HG03520 (cell line): ENCODE data around the gene FAAH.

Experiments used
- ATAC-seq: cut with Tn5 transposase; IDR thresholded peaks from one replicate; pipeline ENCODE4 v1.9.1; 2021; ENCODE audit warnings: mild to moderate bottlenecking, moderate library complexity; ENCODE audit not compliant: unreplicated experiment

The FAAH gene

GRCh38 chr1:46400421-46400820, 6.3 kb downstream of the FAAH start:
- ATAC-seq = no peak

GRCh38 chr1:46401154-46401913, 7.2 kb downstream of the FAAH start:
- no peak for ATAC-seq

GRCh38 chr1:46401964-46402626, 8.0 kb downstream of the FAAH start:
- ATAC-seq = no peak

- ATAC-seq = no peak
Observed at GRCh38 chr1:46403916-46404315, 9.8 kb downstream of the FAAH start.

GRCh38 chr1:46404482-46405196, 10.5 kb downstream of the FAAH start:
- no peak for ATAC-seq

DNA sequence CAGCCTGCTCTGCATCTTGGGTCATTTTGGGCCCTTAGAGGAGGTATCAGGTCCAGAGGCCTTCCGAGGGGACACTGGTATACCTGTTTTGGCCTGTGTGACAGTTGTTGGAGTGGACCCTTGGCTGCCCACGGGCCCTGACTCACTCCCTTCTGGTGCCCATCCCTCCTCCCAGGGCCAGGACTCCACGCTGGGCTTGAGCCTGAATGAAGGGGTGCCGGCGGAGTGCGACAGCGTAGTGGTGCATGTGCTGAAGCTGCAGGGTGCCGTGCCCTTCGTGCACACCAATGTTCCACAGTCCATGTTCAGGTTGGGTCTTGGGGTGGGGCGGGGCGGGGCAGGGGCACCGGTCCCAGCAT, 11.1 kb downstream of the FAAH start:
- no peak for ATAC-seq

DNA sequence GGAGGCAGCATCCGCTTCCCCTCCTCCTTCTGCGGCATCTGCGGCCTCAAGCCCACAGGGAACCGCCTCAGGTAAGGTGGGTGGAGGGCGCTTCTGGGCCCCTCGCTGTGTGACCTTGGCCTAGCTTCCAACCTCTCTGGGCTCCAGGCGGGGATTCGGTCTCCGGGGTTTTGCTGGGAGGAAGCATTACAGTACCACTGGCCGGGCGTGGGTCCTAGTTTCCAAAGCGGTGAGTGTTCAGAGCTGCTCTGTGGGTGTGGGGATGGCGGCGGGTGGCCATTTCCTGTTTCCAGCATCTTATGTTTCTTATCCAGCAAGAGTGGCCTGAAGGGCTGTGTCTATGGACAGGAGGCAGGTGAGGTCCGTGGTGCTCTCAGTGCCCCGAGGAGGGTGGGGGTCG, 11.6 kb downstream of the FAAH start:
- ATAC-seq = no peak

GRCh38 chr1:46406881-46407608, 12.9 kb downstream of the FAAH start:
- no peak for ATAC-seq

DNA sequence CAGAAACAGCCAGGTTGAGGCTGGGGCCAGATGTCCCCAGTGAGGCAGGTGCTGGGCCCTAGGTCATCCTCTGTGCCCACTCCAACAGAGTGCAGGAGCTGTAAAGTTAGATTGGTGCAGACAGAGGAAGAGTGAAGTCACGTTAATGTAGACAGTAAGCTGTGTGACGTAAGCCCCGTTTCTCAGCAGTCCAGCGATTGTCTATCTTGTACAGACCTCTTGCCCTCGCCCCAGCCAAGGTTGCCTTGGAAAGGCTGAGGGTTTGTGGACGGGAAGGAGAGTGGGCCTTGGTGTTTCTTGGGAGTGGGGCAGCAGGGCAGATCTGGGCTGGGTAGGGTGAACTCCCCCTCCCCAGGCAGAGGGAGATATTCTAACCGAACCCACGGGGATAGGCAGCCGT, 13.5 kb downstream of the FAAH start:
- no peak for ATAC-seq

GRCh38 chr1:46408356-46409062, 14.4 kb downstream of the FAAH start:
- ATAC-seq = no peak

DNA sequence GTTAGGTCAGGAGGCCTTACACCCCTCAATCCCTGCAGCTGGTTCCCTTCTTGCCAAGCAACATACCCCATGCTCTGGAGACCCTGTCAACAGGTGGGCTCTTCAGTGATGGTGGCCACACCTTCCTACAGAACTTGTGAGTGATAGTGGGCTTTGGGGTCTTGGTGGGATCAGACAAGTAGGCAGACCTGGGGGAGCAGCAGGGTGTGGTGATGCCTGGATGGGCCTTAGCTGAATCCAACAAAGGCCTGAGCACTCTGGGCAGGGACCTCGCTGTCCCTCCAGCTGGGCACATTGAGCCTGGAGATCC, 14.9 kb downstream of the FAAH start:
- no peak for ATAC-seq

- ATAC-seq = no peak
Observed at GRCh38 chr1:46410156-46411009, 16.3 kb downstream of the FAAH start.

DNA sequence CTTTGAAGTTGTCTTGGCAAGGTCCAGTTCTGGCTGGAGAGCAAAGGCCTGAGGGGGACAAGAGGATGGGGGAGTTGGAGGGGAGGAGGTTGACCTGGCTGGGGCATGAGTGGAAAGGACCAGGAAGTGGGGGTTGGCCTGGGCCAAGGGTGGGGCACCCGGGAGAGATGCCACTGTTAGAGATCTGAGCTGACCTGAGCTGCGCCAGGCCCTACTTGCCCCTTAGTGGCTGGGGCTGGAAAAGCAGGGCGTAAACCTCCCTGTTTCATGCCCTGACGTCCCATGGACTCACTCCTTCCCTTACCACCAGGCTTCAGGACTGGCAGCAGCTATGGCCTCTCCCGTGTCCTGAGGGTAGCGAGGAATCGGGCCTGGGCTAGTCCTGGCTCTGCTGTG, 16.9 kb downstream of the FAAH start:
- ATAC-seq = no peak

GRCh38 chr1:46411601-46412341, 17.7 kb downstream of the FAAH start:
- no peak for ATAC-seq

GRCh38 chr1:46412893-46413595, 18.9 kb downstream of the FAAH start:
- ATAC-seq = no peak

DNA sequence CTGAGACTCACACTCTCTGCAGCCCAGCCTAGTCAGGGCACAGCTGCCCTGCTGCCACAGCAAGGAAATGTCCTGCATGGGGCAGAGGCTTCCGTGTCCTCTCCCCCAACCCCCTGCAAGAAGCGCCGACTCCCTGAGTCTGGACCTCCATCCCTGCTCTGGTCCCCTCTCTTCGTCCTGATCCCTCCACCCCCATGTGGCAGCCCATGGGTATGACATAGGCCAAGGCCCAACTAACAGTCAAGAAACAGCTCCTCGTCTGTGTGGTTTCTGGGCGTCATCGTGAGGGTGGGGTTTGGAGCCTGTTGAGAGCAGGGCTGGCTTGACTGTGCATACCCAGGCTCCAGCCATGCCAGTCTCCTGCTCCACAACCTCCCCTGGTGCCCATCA, 19.5 kb downstream of the FAAH start:
- ATAC-seq = peak; percentile 55

- ATAC-seq = no peak
Observed at GRCh38 chr1:46415514-46415913, 21.4 kb downstream of the FAAH start.

DNA sequence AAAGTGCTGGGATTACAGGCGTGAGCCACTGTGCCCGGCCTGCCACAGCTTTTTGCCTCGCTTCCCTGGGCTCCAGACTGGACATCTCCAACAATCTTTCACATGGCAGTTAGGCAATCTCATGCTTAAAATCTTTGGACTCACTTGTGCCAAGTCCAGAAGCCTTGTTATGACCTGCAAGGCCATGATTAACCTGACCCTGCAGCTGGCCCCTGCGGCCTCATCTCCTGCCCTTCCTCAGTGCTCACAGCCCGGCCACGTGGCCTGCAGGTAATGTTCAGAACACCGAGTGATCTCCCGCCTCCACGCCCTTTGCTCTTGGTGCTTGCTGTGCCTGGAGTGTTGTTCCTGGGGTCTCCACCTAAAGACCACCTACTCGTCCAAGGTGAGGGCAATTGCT, 24.9 kb downstream of the FAAH start:
- ATAC-seq = no peak

DNA sequence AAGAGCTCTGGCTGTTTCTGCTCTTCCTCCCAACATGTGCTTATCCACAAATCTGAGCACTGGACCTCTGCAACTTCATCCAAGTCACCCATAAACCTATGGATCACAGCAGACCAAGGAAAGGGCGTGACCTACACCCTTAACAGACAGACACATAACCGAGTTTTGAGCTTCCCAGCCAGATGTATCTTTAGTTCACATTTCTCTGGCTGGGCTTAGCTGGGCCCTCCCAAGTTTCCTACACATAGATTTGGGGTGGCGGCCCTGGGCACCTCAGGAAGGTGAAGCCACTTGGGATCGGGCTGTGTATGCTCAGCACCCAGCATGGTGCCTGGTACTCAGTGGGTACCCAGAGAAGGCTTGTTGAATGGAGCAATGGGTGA, 26.4 kb downstream of the FAAH start:
- no peak for ATAC-seq
